GM23248 (cell line): ENCODE measurements around the gene RAB3B.

Source experiments
- EZH2 ChIP-seq: fragments of 200-600 bp; sonication (generic); IDR thresholded peaks from 2 replicates; pipeline ENCODE4 v1.6.1; 2018; ENCODE audit warnings: antibody characterized with exemption, mild to moderate bottlenecking; ENCODE audit not compliant: insufficient read depth, poor library complexity, severe bottlenecking
- EZH2phosphoT487 ChIP-seq: fragments of 200-600 bp; sonication (generic); IDR thresholded peaks from 2 replicates; pipeline ENCODE4 v1.6.1; 2018; ENCODE audit warnings: antibody characterized with exemption, moderate library complexity, mild to moderate bottlenecking, low read depth; ENCODE audit not compliant: insufficient read depth

- TF ChIP-seq EZH2phosphoT487 = no peak
- no peak for TF ChIP-seq EZH2
These were observed 131.2 kb downstream of the RAB3B start for GRCh38 chr1:51859333-51859732.
